ENCODE measurements around the gene KIF6. TPM values are rescaled to one million over a fixed set of nuclear protein-coding genes. Genes with fewer than 3 reads are reported as not detected.

Gene KIF6
- total RNA-seq, 1 donor from 2014 or later = 1.4 TPM

DNA sequence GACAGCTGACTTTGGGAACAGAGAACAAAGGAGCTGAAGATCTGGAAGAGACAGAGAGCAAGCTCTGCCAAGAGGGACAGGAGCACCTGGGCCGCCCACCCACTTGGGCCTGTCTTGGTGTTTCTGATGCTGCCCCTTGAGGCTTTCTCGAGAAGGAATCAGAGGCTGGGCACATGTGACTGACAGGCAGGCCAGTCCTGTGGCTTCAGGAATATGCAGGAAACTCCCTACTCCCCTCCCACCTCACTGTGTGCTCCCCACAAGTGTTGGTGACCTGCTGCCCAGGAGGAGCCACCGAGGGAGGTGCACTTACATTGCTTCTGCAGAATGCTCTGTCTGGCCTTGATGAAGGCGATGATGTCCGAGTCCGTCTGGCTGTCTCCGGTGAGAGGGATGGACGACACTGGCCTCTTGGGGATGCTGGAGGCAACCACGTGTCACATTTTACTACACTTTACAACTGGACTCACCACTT lies 381.8 kb downstream of the KIF6 start:
- peaks cover 16% of the 10 kb centered on the region for H3K4me1 Mint-ChIP-seq
- no peaks in the 10 kb centered on the region for H3K36me3 Mint-ChIP-seq
- DNase-seq (ENCODE audit: low spot score in 2 of 2, unreplicated experiment in 2 of 2) = no peak
- H3K9me3 Mint-ChIP-seq = no peaks in the 10 kb centered on the region
- H3K27me3 Mint-ChIP-seq (ENCODE audit: low read depth) = peaks cover 8% of the 10 kb centered on the region
- no peak overlapping the region for H3K27ac Mint-ChIP-seq
- TF ChIP-seq CTCF (IDR thresholded peaks at IDR 0.05; ENCODE audit: unreplicated experiment) = no peak
- H3K4me3 Mint-ChIP-seq = no peak overlapping the region

GRCh38 chr6:39342692-39343395 lies 382.4 kb downstream of the KIF6 start:
- no peak for DNase-seq (ENCODE audit: low spot score in 2 of 2, unreplicated experiment in 2 of 2)

GRCh38 chr6:39341937-39342336 lies 383.3 kb downstream of the KIF6 start:
- DNase-seq (ENCODE audit: low spot score in 2 of 2, unreplicated experiment in 2 of 2) = no peak
- H3K4me1 Mint-ChIP-seq = peaks cover 16% of the 10 kb centered on the region
- H3K27ac Mint-ChIP-seq = no peak overlapping the region

More at GRCh38 chr6:39342692-39343395, 382.4 kb downstream of the KIF6 start:
- Mint-ChIP-seq H3K4me1 (peaks cover 16% of the 10 kb centered on the region), H3K27ac (no peak overlapping the region), H3K4me3 (no peak overlapping the region), H3K9me3 (no peaks in the 10 kb centered on the region), H3K36me3 (no peaks in the 10 kb centered on the region), H3K27me3 (ENCODE audit: low read depth) (peaks cover 12% of the 10 kb centered on the region)
- TF ChIP-seq CTCF (IDR thresholded peaks at IDR 0.05; ENCODE audit: unreplicated experiment) = no peak

DNA sequence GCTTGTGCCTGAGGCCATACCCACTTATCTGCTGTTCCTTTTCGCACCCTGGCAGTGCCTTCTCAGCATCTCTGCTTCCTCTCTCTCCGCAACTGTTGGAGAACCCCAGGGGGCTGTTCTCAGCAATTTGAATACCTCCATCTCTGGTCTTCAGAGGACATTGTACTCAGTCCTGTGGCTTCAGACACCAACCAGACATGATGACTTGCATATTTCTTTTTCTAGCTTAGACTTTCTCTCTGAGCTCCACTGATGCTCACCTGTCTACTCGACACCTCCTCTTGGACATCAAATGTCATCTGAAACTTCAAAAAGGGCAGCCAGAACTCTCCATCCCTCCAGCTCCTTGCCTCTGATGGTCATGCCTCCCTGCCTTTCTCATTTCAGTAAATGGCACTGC lies 383.9 kb downstream of the KIF6 start:
- TF ChIP-seq CTCF (IDR thresholded peaks at IDR 0.05; ENCODE audit: unreplicated experiment) = no peak
- Mint-ChIP-seq H3K27me3 (ENCODE audit: low read depth) (peaks cover 18% of the 10 kb centered on the region), H3K4me3 (no peak overlapping the region), H3K36me3 (no peaks in the 10 kb centered on the region), H3K9me3 (no peaks in the 10 kb centered on the region), H3K4me1 (peaks cover 16% of the 10 kb centered on the region), H3K27ac (no peak overlapping the region)
- no peak for DNase-seq (ENCODE audit: low spot score in 2 of 2, unreplicated experiment in 2 of 2)

More at GRCh38 chr6:39341937-39342336, 383.3 kb downstream of the KIF6 start:
- Mint-ChIP-seq H3K36me3 (no peaks in the 10 kb centered on the region), H3K4me3 (no peak overlapping the region), H3K27me3 (ENCODE audit: low read depth) (peaks cover 14% of the 10 kb centered on the region), H3K9me3 (no peaks in the 10 kb centered on the region)
- TF ChIP-seq CTCF (IDR thresholded peaks at IDR 0.05; ENCODE audit: unreplicated experiment) = no peak

DNA sequence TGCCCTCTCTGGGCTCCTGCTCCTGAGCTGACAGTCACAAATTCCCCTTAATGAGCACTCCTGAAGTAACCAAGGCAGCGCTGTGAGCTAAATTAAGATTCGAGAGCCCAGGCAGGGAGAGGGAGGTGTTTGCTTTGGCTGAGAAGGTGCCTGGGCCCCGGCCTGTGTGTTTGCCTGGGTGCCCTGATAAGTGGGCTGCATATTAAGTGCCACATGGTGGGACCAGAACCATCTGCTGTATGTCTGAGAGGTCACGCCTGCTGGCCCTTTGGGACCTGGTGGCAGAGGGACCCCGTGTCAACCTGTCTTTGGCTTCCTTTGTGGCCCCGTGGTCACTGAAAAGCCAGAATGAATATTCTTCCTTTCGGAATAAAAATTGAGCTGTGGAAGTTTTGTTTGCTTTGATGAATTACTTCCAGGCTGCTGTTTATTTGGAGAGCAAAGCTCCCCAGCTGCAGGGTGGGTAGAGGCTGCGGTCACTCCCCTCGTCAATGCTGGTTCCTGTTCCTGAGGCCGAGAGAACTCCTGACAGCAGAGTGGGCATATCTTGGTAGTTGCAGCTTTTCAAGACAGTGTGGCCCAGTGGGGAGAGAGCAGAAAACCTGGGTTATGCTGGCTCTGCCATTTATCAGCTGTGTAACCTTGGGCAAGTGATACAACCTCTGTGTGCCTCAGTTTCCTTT lies 385.2 kb downstream of the KIF6 start:
- Mint-ChIP-seq H3K4me1 (peaks cover 16% of the 10 kb centered on the region), H3K4me3 (no peak overlapping the region), H3K27me3 (ENCODE audit: low read depth) (peaks cover 26% of the 10 kb centered on the region), H3K27ac (no peak overlapping the region), H3K36me3 (no peaks in the 10 kb centered on the region), H3K9me3 (no peaks in the 10 kb centered on the region)
- DNase-seq (ENCODE audit: low spot score in 2 of 2, unreplicated experiment in 2 of 2) = no peak
- no peak for TF ChIP-seq CTCF (IDR thresholded peaks at IDR 0.05; ENCODE audit: unreplicated experiment)
